T-helper 2 cell (primary cell): ENCODE results near the gene IRF6.

Experiments used
- DNase-seq, 5 experiments: peaks; one replicate each; pipeline versions ENCODE4 v3.0.0 to v3.0.0-alpha.2; 2012 to 2022
- total RNA-seq, 2 donors: gene quantifications; one replicate each; lab custom pipeline; 2026; lab: John Stamatoyannopoulos, UW

IRF6 gene
- total RNA-seq = 1.1 to 2.5 reads per million in 2 donors

- DNase-seq = peak; percentile 29 to 71 (median 54)
These were observed at the start of gene IRF6 for GRCh38 chr1:209805875-209806760. TSS of gene IRF6 (minus strand) at chr1:209806142. CDS start at chr1:209801413, 4,729 bp downstream.

DNA sequence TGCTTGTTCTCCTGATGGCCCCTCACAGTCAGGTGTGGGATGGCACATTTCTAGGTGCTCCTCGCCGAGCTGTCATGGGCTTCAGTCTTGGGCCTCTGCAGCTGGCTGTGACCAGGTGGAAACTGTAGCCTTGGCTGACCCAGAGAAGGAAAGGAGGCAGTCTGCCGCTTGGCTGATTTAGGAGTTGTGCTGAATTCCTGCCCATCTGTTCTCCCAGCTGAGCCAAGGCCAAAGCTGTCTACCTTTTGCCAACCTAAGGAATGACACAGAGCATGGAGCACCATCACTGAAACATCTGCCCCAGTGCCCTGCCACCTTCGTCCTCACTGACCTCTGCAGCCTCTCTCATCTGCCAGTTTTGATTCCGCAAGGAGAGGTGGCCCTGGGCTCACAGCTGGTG lies 49.7 kb upstream of the IRF6 start:
- DNase-seq = no peak

DNA sequence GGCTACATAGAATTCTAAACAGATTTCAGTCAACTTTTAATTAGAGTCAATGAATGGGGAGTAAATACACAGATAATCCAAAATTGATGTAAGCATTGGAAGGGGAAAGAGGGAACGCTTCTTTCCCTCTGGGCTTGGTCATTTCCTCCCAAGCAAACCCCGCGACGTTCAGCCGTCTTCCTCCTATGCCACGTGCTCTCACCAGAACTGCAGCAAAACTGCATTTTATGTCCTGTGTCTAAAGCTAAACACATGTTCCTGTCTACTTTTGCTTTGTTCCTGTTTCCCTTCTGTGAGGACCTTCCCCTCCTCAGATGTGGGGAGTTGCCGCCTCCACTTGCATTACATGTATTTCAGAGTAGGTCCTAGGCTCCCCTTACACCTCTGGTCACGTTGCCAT lies 49.1 kb upstream of the IRF6 start:
- no peak for DNase-seq

GRCh38 chr1:209854196-209854595 lies 48.3 kb upstream of the IRF6 start:
- no peak for DNase-seq

- no peak for DNase-seq
These were observed 47.7 kb upstream of the IRF6 start for GRCh38 chr1:209853676-209854075.

DNA sequence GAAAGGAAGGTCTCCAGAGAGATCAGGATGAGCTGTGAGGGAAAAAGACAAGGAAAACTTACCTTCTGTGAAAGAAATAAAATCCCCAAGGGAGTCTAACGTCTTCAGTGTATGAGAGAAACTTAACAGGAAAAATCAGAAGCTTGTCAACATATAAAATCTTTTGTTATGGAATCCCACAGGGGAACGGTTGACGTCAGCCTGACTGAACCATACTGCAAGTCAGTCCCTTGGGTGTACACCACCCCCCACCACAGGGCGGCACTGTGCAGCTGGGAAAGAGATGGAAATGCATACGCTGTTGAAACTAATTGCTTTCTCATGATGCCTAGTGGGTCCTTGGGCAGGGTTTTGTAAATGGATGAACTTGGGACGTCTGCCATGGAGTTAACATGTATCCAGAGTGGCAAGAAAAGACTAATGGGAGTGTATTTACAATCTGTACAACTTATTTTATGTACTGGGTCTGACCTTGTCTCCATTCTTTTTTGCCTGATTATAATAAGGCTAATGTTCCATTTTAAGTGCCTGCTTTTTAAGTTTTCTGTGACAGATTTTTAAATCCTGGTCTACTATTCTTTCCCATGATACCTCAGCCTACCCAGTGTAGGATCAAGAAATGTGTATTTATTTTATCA lies 44.5 kb upstream of the IRF6 start:
- DNase-seq = peak in 2 of 5 experiments; percentile 14 to 16

DNA sequence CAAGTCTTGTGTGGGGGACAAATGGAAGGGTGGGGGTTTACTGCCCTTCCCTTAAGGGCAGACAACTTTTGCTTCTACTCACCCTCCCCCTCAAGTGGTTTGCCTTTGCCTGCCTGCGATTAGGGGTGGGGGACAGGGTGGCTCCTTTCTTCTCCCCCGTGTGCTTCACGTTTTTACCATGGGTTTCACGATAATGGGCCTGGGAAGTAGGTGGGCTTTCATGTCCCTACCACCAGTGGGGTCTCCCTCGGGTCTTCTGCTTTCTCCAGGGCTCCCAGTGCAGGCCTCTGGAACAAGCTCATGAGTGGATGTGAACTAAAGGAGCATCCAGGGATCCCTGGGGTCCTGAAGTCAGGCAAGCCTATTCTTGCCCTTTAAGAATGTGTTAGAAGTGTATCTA lies 43.4 kb upstream of the IRF6 start:
- DNase-seq = no peak

DNA sequence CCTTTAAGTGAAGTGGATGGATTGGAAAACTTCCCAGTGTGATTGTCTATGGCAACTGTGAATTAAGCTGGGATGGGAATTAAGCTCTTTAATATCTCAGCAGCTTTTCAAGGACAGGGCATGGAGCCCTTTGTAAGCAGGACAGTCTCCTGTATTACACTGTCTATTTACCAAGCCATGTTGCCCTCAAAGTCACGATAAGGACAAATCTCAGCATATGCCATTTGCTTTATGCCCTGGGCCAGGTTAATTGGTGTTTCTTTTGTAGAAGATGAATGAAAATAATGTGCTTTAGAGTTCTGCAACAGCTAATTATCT lies 39.4 kb upstream of the IRF6 start:
- no peak for DNase-seq

- no peak for DNase-seq
These were observed 38.9 kb upstream of the IRF6 start for GRCh38 chr1:209844695-209845407.

DNA sequence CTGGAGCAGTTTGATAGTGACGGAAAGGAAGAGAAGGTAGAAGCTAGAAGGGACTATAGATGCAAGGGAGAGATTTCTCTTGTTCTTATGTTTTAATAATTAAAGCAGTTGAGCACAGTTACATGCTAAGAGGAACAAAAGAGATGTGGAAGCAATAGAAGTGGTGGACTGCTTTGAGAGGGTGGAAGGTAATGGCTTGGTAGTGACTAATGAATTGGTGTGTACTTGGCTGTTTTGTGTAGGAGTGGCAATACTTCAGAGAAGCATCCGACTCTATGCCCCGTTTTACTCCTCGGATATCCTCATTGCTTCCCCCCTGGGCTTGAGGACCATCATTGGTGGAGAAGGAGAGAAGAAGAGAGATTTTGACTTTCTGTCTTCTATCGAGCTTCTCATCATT lies 34.7 kb upstream of the IRF6 start:
- DNase-seq = no peak

DNA sequence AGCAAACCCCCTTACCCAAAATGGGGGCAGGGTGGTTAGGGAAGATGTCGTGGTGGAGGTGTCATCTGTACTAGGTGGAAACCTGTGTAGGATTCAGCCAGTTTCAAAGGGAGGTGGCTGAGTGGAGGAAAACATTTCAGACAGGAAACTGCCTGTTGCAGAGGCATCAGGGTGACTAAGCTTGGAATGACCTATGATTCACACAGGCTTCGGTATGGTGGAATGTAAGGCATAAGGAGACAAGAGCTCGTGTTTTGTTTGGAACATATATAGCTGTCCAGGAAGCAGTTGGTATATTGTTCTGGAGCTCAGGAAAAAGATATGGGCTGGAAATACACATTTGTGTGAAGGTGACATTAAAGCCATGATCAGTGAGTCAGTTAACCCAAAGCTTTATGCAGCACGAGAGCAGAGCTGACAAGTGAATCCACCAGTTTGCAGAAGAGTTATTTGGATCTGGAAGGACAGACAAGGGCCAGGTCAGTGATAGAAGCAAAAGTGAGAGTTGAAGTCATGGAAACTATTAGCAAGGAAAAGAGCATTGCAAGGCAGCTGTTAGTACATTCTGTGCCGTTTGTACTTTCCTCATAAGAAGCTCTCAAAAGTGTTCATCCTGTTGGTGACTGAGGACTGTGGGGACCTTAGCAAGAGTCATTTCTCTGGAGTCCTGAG lies 34.1 kb upstream of the IRF6 start:
- no peak for DNase-seq

DNA sequence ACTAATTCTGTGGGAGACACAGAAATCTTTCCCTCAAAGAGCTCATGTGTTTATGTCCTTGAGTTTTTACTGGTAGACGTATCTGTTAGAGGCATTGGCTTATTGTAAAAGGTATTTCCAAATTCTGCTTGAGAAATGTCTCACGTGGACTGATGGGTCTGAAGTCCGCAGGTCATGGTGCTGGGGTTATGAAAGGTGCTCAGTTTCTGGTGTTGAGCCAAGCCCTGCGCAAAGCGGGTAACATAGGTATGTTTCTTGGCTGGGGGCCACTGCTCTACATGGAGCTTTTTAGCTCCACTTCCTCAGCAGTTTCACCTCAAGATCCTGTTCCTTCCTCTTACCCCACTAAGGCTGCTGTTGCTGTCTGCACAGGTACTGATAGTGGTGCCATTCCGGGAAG lies 32.6 kb upstream of the IRF6 start:
- DNase-seq = no peak

DNA sequence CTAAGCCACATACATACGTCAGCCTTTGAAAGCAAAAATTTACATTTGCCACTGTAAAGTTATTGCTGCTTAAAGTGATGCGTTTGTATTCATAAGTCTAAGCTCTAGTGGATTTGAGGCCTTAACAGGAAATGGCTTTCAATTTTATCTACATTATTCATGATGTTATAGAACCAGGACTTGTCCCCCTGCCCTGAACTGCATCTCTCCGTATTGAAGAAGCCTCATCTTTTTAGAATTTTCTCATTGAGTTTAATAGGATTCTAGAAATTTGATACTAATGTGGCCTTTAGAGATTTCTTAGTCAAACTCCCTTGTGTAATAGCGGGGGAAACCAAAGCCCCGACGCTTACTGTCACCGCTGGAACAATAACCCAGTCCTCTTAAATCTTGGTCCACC lies 31.7 kb upstream of the IRF6 start:
- DNase-seq = no peak

- DNase-seq = peak in 1 of 5 experiments; percentile 79
These were observed 29.9 kb upstream of the IRF6 start for GRCh38 chr1:209835782-209836298.

GRCh38 chr1:209831615-209832014 lies 25.7 kb upstream of the IRF6 start:
- no peak for DNase-seq

DNA sequence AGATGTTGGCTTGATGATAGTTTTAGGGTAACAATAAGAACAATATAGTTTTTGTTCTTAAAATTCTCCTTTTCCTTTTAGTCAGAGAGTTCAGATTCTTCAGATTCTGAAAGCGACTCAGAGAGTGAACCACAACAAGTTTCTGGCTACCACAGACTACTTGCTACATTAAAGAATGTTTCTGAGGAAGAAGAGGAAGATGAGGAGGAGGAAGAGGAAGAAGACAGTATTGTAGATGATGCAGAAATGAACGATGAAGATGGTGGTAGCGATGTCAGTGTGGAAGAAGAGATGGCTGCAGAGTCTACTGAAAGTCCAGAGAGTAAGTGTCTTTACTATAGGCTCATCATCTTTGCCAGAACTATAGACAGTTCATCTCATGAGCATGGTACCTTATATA lies 24.8 kb upstream of the IRF6 start:
- no peak for DNase-seq

DNA sequence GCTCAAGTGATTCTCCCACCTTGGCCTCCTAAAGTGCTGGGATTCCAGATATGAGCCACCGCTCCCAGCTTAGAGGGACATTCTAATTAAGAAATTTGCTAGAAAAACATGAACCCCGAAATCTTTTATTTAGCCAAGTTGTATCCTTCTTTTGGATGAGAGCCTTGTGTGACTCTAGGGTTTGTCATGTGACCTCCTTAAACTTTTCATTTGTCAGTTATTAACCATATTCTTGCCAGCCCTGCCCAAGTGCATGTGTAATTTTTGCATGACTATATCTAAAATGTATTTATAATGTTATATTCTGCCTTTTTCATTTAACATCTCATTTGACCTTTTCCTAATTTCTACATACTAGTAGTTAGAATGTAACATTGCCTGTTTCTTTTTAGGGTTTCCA lies 23.8 kb upstream of the IRF6 start:
- DNase-seq = no peak

DNA sequence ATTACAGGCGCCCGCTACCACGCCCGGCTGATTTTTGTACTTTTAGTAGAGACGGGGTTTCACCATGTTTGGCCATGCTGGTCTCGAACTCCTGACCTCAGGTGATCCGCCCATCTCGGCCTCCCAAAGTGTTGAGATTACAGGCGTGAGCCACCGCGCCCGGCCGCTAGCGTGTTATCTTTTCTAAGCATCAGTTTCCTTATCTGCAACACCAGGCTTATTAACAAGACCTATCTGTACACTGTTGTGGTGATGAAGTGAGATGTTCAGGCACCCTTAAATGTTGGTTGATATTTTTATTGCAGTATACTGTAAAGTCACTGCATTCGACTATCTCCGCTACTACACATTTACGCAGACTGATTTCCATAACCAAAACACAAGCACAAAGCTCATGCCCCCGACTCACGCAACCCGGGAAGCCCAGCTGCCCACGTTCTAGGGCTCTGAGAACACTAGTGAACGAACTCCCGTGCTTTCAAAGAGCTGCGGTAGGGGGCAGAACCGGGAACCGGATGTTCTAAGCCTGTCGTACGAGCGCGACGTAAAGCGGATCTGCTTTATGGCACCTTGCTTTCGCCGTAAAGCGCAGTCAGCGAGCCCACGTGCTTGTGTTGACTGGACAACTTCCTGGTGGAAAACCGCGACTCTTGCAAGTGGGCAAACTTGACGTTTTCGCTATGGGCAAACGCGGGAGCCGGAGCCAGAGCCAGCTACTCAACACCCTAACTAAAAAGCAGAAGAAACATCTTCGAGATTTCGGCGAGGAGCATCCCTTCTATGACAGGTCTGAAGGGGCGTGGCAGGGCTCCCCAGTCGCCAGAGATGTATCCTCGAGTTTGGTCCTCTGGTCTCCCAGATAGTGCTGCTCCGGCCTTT lies 21.7 kb upstream of the IRF6 start, which contains the start of gene UTP25:
Gene UTP25 (plus strand): TSS at position 589 of the 879 bp plus-strand sequence. CDS start 92 bp downstream, at position 681.
- DNase-seq = peak; percentile 66 to 97 (median 90)

DNA sequence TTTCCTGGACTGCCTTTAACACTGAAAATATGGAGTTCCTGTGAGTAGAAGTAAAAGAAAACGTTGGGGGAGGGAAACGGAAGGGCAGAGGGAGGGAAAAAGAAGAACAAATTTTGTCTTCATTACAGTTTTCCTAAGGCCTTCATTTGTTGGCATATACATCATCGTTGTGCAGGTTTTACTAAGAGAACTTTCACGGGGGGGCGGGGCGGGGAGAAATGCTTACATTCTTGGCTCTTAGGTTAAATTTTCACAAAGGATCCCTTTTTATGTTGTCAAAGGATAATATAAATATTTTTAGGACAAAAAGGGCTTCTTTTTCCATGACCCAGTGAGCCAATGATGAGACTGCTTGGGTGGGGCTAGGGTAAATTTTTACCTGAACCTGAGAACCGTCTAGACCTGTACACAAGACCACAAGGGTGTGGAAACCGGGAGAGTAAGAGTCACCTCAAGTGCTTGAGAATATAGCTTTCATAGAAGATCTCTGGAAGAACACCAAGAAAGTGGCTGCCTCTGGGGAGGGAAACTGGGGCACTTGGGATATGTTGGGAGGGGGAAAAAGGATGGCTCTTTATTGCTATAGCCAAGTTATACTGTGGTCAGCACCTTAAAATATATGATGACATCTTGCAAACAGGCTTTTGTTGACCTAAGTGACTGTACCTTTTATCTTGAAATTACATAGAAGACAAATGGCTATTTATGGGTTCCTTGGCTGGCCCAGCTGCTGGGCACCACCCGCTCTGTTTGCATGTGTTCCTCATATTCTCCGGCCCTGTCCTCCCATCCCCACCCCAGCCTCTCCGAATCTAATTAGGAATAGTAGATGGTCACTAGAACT lies 19.9 kb upstream of the IRF6 start:
- no peak for DNase-seq
